Tibial nerve (tissue), 4 donors: ENCODE results near the gene MAGI3. TPM values are rescaled to one million over a fixed set of nuclear protein-coding genes. Genes with fewer than 3 reads are reported as not detected.
A peak's percentile ranks its signal among the peaks of the same experiment; 100 is the strongest.

Experiments
- DNase-seq, 2 donors: peaks; one replicate each; pipeline ENCODE4 v3.0.0-alpha.2; 2019; ENCODE audit warnings: low spot score in 2 of 2
- H3K27ac ChIP-seq, 4 donors: fragments of 200-600 bp; sonication (generic) in 3 of 4; one replicate each; pipeline ENCODE4 v1.5.1; 2017 to 2019; ENCODE audit warnings: mild to moderate bottlenecking in 1 of 4
- H3K27me3 ChIP-seq, 2 donors: fragments of 200-600 bp; sonication (generic) in 1 of 2; one replicate each; pipeline versions ENCODE4 v1.5.1 to v1.6.0; 2017 to 2019
- H3K36me3 ChIP-seq, 3 donors: fragments of 200-600 bp; sonication (generic); one replicate each; pipeline ENCODE4 v1.5.1; 2018 to 2019
- H3K4me1 ChIP-seq, 4 donors: fragments of 200-600 bp; sonication (generic) in 3 of 4; one replicate each; pipeline ENCODE4 v1.5.1; 2017 to 2019
- H3K4me3 ChIP-seq, 4 donors: fragments of 200-600 bp; sonication (generic) in 3 of 4; one replicate each; pipeline ENCODE4 v1.5.1; 2017 to 2019; ENCODE audit warnings: mild to moderate bottlenecking in 1 of 4, moderate library complexity in 1 of 4
- H3K9me3 ChIP-seq, 4 donors: fragments of 200-600 bp; sonication (generic) in 3 of 4; one replicate each; pipeline ENCODE4 v1.5.1; 2017 to 2019
- EP300 ChIP-seq, 2 donors: sonication (generic); formaldehyde crosslinking; IDR thresholded peaks; one replicate each; pipeline ENCODE4 v1.6.1; 2017; ENCODE audit warnings: antibody characterized with exemption in 2 of 2, mild to moderate bottlenecking in 1 of 2
- POLR2A ChIP-seq, 2 donors: fragments of 450-650 bp; IDR thresholded peaks; one replicate each; pipeline ENCODE4 v1.6.1; 2017; ENCODE audit warnings: antibody characterized with exemption in 2 of 2, mild to moderate bottlenecking in 2 of 2, moderate library complexity in 2 of 2
- WGBS, 2 donors: methylation state at CpG; one replicate each; pipeline ENCODE4 v1.1.5; 2018; 5-methylcytosine and 5-hydroxymethylcytosine counted together
- total RNA-seq, 4 donors: library from RNA; depleted of rRNA; stranded (reverse); fragments of >200 nt; gene quantifications; one replicate each; pipeline ENCODE4 v1.1.0, GENCODE V29; 2016
- TF ChIP-seq, protein P1 (sequence below), 5 experiments: fragments of 200-600 bp in 3 of 5; fragments of 450-650 bp in 2 of 5; sonication (generic) in 3 of 5; IDR thresholded peaks; one replicate each; pipeline ENCODE4 v1.5.1; 2016 to 2019; ENCODE audit warnings: antibody characterized with exemption in 5 of 5, mild to moderate bottlenecking in 3 of 5, moderate library complexity in 2 of 5

Gene MAGI3
- 10 to 100 TPM; 15.7 to 23.3 (median 19.4) TPM for total RNA-seq

DNA sequence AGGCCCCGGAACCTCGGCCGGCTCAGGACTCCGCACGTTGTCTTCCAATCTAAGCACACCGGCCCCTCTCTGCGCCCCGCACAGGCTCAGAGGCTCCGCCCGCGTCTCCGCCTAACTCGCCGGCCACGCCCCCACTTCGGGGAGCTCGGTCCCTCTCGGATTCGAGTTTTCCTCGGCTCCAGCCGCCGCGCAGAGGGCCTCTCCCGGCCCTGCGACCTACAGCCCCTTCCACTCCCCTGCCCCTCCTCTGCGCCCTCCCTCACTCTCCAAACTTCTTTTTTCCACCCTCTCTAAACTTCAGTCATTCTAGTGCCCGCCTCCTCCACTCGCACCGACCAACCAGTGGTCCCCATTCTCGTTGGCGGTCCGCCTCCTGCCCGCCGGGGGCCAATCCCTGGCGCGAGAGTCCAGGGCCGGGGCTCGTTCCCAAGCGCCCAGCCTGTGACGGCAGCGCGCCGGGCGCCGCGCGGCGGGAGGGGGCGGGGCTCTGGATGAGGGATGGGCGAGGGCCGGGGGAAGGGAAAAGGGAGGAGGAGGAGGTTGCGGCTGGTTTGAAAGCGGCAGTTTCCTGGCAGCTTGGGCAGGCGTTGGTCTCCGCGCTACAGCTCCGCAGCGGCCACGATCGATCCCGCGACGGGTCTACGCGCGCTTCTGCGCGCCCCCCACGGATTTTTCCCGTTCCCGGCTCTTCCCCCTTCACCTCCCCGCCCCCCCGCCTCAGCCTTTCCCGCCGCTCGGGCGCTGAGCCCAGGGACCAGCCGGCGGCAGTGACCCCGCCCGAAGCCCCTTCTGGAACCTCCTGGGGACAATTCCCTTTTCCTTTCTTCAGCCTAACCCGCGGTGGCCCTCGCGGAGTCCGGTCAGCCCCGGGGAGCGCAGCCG lies at the start of gene MAGI3:
TSS of gene MAGI3 (plus strand) at position 563 of the 882 bp plus-strand sequence. CDS start 519 bp downstream, outside the sequence.
- peak; percentile 94 to 96 for DNase-seq
- no peaks in the 10 kb centered on the region for H3K36me3 ChIP-seq
- H3K27me3 ChIP-seq, result no peaks in the 10 kb centered on the region
- 1% methylated on average over 62 to 89 of the region's 89 CpGs for WGBS, 2 donors
- peaks cover 0 to 4% (median 0%) of the 10 kb centered on the region in 4 donors for H3K9me3 ChIP-seq
- H3K27ac ChIP-seq, result peak within 1 kb of the TSS; percentile 79 to 95 (median 88)
- peaks cover 0 to 50% (median 3%) of the 10 kb centered on the region in 4 donors for H3K4me1 ChIP-seq
- H3K4me3 ChIP-seq, result peak within 1 kb of the TSS; percentile 73 to 100 (median 88)
- TF ChIP-seq POLR2A (IDR thresholded peaks at IDR 0.05) (peak in 1 of 2 donors; percentile 86), EP300 (IDR thresholded peaks at IDR 0.05) (peak in 1 of 2 donors; percentile 79)
- TF ChIP-seq, protein P1, sequence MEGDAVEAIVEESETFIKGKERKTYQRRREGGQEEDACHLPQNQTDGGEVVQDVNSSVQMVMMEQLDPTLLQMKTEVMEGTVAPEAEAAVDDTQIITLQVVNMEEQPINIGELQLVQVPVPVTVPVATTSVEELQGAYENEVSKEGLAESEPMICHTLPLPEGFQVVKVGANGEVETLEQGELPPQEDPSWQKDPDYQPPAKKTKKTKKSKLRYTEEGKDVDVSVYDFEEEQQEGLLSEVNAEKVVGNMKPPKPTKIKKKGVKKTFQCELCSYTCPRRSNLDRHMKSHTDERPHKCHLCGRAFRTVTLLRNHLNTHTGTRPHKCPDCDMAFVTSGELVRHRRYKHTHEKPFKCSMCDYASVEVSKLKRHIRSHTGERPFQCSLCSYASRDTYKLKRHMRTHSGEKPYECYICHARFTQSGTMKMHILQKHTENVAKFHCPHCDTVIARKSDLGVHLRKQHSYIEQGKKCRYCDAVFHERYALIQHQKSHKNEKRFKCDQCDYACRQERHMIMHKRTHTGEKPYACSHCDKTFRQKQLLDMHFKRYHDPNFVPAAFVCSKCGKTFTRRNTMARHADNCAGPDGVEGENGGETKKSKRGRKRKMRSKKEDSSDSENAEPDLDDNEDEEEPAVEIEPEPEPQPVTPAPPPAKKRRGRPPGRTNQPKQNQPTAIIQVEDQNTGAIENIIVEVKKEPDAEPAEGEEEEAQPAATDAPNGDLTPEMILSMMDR (IDR thresholded peaks at IDR 0.05), result peak in 1 of 5 experiments; percentile 4

DNA sequence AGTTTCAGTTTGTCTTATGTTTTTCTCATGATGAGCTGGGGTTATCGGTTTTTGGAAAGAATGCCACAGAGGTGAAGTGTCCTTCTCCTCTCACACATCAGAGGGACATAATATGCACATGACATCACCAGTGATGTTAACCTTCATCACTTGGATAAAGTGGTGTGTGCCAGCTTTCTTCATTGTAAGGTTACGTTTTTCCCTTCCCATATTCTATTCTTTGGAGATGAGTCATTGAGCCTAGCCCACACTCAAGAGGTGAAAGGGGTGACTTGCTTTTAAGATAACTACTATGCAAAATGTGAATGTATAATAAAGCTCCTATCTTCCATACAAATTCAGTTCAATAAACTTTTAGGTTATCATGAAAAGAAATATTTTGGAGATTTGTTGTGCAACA lies 36.7 kb upstream of the MAGI3 start:
- 47 to 64% methylated on average over 2 of the region's 2 CpGs for WGBS, 2 donors
- H3K27ac ChIP-seq, result no peak overlapping the region
- TF ChIP-seq, protein P1 (IDR thresholded peaks at IDR 0.05), result no peak
- TF ChIP-seq POLR2A (IDR thresholded peaks at IDR 0.05) (no peak), EP300 (IDR thresholded peaks at IDR 0.05) (no peak)
- no peaks in the 10 kb centered on the region for H3K4me1 ChIP-seq
- no peaks in the 10 kb centered on the region for H3K9me3 ChIP-seq
- no peak overlapping the region for H3K4me3 ChIP-seq
- no peaks in the 10 kb centered on the region for H3K27me3 ChIP-seq
- no peaks in the 10 kb centered on the region for H3K36me3 ChIP-seq
- DNase-seq, result no peak

DNA sequence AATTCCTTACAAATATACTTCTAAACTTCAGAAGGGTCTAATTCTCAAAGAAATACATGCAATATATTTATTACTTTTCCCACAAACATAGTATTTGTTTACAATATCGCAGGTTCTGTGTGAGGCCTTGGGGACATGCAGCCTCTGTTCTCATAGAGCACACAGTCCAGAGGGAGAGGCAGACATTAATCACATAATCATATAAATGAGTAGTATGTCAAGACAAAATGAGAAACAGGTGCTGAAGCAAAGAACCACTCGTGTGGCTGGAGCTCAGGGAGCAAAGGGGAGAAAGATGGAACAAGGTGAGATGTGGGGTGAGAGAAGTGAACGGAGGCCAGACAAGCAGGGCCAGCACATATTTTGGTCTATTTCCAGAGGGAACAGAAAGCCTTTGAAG lies 26.4 kb upstream of the MAGI3 start:
- 63 to 76% methylated on average over 3 of the region's 3 CpGs for WGBS, 2 donors
- TF ChIP-seq POLR2A (IDR thresholded peaks at IDR 0.05) (no peak), EP300 (IDR thresholded peaks at IDR 0.05) (no peak)
- TF ChIP-seq, protein P1 (IDR thresholded peaks at IDR 0.05), result no peak
- Histone ChIP-seq H3K27ac (no peak overlapping the region), H3K27me3 (no peaks in the 10 kb centered on the region), H3K9me3 (no peaks in the 10 kb centered on the region), H3K36me3 (no peaks in the 10 kb centered on the region), H3K4me3 (no peak overlapping the region), H3K4me1 (no peaks in the 10 kb centered on the region)
- no peak for DNase-seq

DNA sequence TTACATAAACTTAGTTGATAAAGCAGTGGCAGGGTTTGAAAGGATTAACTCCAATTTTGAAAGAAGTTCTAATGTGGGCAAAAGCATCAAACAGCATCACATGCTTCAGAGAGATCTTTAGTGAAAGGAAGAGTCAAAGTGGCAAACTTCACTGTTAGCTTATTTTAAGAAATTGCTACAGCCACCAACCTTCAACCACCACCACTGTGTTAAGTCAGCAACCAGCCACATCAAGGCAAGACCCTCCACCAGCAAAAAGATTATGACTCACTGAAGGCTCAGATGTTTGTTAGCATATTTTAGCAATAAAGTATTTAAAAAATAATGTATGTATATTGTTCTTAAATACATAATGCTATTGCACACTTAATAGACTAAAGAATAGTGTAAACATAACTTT lies 21.3 kb upstream of the MAGI3 start:
- no peaks in the 10 kb centered on the region for H3K27me3 ChIP-seq
- DNase-seq, result no peak
- H3K36me3 ChIP-seq, result no peaks in the 10 kb centered on the region
- no peak overlapping the region for H3K27ac ChIP-seq
- no peak overlapping the region for H3K4me3 ChIP-seq
- no peaks in the 10 kb centered on the region for H3K4me1 ChIP-seq
- TF ChIP-seq, protein P1 (IDR thresholded peaks at IDR 0.05), result no peak
- TF ChIP-seq EP300 (IDR thresholded peaks at IDR 0.05) (no peak), POLR2A (IDR thresholded peaks at IDR 0.05) (no peak)
- H3K9me3 ChIP-seq, result no peaks in the 10 kb centered on the region

DNA sequence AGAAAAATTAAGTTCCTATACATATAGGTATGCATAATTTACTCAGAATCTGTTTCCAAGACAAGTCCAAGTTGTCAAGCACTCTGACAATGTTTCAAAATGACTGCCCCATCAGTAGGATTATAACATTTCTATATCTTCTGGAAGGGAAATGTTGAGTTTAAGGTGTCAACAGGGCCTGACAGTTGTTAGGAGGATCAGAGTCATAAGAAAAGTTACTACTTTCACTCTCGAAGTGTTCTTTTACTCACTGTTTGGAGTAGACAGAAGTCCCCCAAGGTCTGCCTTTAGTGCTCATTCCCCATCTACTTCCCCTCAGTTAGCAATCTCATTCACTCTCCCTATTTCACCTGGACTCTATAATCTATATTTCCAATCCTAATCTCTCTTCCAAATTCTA lies 20.6 kb upstream of the MAGI3 start:
- no peaks in the 10 kb centered on the region for H3K27me3 ChIP-seq
- 88 to 90% methylated on average over 1 of the region's 1 CpG for WGBS, 2 donors
- TF ChIP-seq EP300 (IDR thresholded peaks at IDR 0.05) (no peak), POLR2A (IDR thresholded peaks at IDR 0.05) (no peak)
- TF ChIP-seq, protein P1 (IDR thresholded peaks at IDR 0.05), result no peak
- no peaks in the 10 kb centered on the region for H3K4me1 ChIP-seq
- no peak overlapping the region for H3K4me3 ChIP-seq
- H3K27ac ChIP-seq, result no peak overlapping the region
- no peaks in the 10 kb centered on the region for H3K36me3 ChIP-seq
- DNase-seq, result no peak
- H3K9me3 ChIP-seq, result no peaks in the 10 kb centered on the region
